Right lobe of liver (tissue), 4 donors: ENCODE results near the gene CNOT4.

Experiments
- CTCF ChIP-seq, 4 donors: fragments of 200-600 bp in 3 of 4; fragments of 450-650 bp in 1 of 4; IDR thresholded peaks; one replicate each; pipeline versions ENCODE4 v1.5.1 to v1.8.0; 2016 to 2022; ENCODE audit warnings: antibody characterized with exemption in 4 of 4, mild to moderate bottlenecking in 2 of 4
- POLR2A ChIP-seq: fragments of 450-650 bp; IDR thresholded peaks from one replicate; pipeline ENCODE4 v1.6.1; 2017; ENCODE audit warnings: antibody characterized with exemption, mild to moderate bottlenecking
- donor health status: DM: no; HTN: no; CAD: no.
- donor health status: DM: no; HTN: no; CAD: no.
- donor health status: DM: no; HTN: yes; CAD: no.

GRCh38 chr7:135386181-135386580 is 123.7 kb downstream of the CNOT4 start:
- no peak for TF ChIP-seq POLR2A
- no peak for TF ChIP-seq CTCF (IDR thresholded peaks at IDR 0.05)
